NK-92 (cell line): ENCODE data around the gene RASSF3.

Experiments
- DNase-seq: peaks from one replicate; lab custom pipeline; 2025; ENCODE audit not compliant: unreplicated experiment; lab: John Stamatoyannopoulos, UW

RASSF3 gene

GRCh38 chr12:64669270-64669842 lies 59.1 kb downstream of the RASSF3 start:
- peak; percentile 45 for DNase-seq

- no peak for DNase-seq
Measured at GRCh38 chr12:64670019-64670418, 59.7 kb downstream of the RASSF3 start.

GRCh38 chr12:64670919-64671639 lies 60.8 kb downstream of the RASSF3 start:
- no peak for DNase-seq

GRCh38 chr12:64671681-64672080 lies 61.4 kb downstream of the RASSF3 start:
- no peak for DNase-seq

- DNase-seq = no peak
Measured at GRCh38 chr12:64672925-64673409, 62.7 kb downstream of the RASSF3 start.

GRCh38 chr12:64673490-64674169 lies 63.3 kb downstream of the RASSF3 start:
- no peak for DNase-seq

- no peak for DNase-seq
Measured at GRCh38 chr12:64674367-64674922, 64.2 kb downstream of the RASSF3 start.

- no peak for DNase-seq
Measured at GRCh38 chr12:64675795-64676194, 65.5 kb downstream of the RASSF3 start.

- no peak for DNase-seq
Measured at GRCh38 chr12:64678248-64678647, 68.0 kb downstream of the RASSF3 start.

GRCh38 chr12:64678835-64679234 lies 68.5 kb downstream of the RASSF3 start:
- DNase-seq = no peak

- no peak for DNase-seq
Measured at GRCh38 chr12:64679487-64680001, 69.2 kb downstream of the RASSF3 start.

GRCh38 chr12:64680235-64680634 lies 69.9 kb downstream of the RASSF3 start:
- DNase-seq = no peak

- DNase-seq = no peak
Measured at GRCh38 chr12:64681200-64682052, 71.1 kb downstream of the RASSF3 start.

GRCh38 chr12:64682572-64683277 lies 72.4 kb downstream of the RASSF3 start:
- DNase-seq = no peak

- no peak for DNase-seq
Measured at GRCh38 chr12:64683816-64684543, 73.7 kb downstream of the RASSF3 start.

- DNase-seq = no peak
Measured at GRCh38 chr12:64685050-64685449, 74.8 kb downstream of the RASSF3 start.

- DNase-seq = no peak
Measured at GRCh38 chr12:64685605-64686004, 75.3 kb downstream of the RASSF3 start.

GRCh38 chr12:64687816-64688215 lies 77.5 kb downstream of the RASSF3 start:
- DNase-seq = no peak

- no peak for DNase-seq
Measured at GRCh38 chr12:64688219-64688618, 77.9 kb downstream of the RASSF3 start.
